Measurements from ENCODE around the gene U2AF1L4.

Gene U2AF1L4

DNA sequence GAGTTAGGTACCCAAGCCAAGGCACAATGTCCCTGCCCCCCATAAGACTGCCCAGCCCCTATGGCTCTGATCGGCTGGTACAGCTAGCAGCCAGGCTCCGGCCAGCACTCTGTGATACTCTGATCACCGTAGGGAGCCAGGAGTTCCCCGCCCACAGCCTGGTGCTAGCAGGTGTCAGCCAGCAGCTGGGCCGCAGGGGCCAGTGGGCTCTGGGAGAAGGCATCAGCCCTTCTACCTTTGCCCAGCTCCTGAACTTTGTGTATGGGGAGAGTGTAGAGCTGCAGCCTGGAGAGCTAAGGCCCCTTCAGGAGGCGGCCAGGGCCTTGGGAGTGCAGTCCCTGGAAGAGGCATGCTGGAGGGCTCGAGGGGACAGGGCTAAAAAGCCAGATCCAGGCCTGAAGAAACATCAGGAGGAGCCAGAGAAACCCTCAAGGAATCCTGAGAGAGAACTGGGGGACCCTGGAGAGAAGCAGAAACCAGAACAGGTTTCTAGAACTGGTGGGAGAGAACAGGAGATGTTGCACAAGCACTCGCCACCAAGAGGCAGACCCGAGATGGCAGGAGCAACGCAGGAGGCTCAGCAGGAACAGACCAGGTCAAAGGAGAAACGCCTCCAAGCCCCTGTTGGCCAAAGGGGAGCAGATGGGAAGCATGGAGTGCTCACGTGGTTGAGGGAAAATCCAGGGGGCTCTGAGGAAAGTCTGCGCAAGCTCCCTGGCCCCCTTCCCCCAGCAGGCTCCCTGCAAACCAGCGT is 30.4 kb downstream of the U2AF1L4 start:
- in situ Hi-C loops (cut with MboI; ENCODE audit: low sequenced_read_pairs): no loop called here

DNA sequence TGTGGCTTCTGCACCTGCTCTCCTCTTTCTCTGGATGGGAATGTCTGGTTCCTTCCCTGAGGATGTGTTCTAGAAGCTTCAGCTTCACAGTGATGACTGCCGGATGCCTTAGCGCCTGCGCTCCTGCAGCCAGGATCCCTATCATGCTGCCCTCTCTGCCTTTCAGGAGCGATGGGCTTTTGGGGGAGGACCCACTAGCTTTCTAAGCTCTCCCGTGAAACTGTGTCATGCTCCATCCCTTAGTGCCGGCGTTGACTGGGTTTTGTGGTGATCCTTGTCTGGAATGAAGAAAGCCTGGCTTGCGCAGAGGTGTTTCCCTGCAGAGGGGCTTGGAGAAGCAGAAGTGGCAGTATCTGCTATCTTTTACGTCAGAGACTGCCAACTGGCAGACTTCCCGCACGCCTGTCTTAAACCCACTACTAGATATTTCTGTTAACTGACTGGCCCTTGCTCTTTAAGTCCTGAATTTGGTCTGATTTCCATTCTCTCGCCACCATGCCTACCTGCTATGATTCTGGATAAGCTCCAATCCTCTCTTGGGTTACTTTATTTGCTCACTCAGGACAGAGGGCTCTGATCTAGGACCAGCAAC is 31.2 kb downstream of the U2AF1L4 start:
- in situ Hi-C loops (cut with MboI; ENCODE audit: low sequenced_read_pairs): no loop called here

DNA sequence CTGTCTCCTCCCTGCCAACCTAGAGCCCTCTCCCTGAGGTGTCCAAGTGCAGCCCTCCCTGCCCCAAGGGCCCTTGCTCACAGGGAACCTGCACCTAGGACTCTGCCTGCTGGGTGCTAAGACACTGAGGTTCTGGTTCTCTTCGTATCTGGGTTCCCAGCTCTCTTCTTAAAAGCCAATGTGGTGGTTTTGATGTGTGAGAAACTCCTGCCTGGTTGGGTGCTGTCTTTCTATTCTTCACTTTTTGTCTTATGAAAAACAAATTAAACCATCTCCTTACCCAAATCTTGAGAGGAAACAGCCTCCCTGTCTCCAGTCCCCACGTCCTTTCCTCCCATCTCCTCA is 31.7 kb downstream of the U2AF1L4 start:
- in situ Hi-C loops (cut with MboI; ENCODE audit: low sequenced_read_pairs): no loop called here

DNA sequence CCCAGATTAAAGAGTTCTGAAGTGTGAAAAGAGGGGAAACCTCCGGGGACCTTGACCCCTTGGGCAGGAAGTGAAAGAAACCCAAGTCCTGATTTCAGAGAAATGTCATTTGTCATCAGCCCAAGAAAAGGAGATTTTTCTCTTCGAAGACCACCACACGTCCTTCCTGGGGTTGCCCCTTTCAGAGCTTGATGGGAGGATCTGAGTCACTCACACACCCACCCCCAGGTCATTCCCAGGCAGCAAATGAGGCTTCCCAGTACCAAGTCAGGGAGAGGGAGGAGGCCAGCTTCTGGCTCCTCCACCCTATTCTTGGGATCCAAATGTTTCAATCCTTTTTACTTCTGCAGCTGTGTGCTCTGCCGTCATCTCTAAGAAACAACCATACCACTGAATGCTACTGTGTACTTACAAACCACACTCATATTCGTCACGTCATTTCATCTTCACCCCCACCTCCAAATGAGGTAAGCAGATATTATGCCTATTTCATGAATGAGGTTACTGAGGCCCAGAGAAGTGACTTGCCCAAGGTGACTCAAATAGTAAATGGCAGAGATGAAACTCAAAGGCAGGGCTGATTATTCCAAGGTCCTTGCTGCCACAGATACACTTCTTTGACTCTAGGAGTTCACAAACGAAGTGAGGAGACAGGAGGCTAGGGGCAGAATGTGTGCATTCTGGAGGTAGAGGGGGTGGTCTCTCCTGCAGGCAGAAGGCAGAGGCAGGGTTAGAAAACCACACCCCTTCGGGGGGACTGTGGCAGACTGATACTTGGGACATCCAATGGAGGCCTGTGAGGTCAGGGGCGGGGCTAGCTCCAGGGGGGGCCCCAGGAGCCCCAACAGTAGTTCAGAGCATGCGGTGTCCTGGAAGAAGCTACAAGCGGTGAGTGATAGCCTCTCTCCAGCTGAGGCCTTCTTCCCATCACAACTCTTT is 32.4 kb downstream of the U2AF1L4 start:
- in situ Hi-C loops (cut with MboI; ENCODE audit: low sequenced_read_pairs): no loop called here

DNA sequence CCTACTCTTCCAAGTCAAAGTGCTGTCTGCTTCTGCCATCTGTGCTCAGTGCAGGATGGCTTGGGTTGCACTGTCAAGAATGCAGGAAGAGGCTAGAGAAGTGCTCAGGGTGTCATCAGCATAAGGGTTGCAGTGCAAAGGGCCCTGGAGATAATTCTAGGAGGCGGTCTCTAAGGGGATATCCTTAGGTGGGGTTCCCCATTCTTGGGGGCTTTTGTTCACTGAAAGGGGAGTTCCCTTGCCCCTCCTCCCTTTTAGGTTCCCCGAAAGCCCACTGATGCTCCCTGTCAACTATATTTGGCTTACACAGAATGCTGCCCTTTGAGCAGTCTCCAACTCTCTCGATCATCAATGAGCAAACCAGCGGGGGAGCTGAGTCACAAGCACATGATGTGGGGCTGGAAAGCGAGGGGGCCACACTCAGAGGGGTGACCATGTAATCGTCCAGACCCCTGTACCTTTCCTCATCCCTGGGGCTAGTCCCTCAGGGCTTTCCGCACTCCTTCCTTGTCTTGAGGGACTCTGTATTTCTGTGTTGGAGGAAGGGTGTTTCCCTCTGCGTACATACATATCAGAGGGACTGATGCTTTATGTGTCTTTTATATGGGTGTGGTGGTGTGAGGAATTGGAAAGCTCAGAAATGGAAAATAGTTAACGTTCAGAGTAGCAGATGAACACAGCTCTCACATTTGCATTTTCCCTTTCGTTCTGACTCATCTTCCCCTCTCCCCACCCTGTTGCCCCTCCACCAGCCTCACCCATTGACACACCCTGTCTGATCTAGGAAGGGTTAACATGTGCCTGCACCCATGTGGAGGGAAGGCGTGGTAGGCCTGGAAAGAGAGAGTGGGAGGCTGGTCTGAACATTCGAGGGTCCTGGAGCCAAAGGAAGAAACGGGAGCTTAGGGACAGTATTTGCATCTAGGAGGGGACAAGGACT is 34.2 kb downstream of the U2AF1L4 start:
- in situ Hi-C loops (cut with MboI; ENCODE audit: low sequenced_read_pairs): no loop called here

DNA sequence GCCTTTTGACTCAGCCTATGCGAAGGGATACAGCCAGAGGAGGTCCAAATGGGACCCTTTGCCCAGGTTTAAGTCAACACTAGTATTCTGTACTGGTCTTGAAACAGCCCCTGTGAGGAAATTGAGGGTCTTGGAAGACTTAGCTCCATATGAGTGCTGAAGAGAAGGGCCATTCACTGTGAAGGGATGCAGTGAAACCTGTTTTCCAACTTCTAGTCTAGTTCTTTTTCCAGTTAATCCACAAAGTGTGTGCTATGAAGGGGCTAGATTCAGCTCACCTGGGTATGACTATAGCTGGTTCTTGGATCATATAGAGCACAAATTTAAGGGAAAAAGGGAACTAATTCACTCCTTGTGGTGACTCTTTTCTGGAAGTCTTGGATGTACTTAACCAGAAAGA is 36.8 kb downstream of the U2AF1L4 start:
- in situ Hi-C loops (cut with MboI; ENCODE audit: low sequenced_read_pairs): no loop called here

DNA sequence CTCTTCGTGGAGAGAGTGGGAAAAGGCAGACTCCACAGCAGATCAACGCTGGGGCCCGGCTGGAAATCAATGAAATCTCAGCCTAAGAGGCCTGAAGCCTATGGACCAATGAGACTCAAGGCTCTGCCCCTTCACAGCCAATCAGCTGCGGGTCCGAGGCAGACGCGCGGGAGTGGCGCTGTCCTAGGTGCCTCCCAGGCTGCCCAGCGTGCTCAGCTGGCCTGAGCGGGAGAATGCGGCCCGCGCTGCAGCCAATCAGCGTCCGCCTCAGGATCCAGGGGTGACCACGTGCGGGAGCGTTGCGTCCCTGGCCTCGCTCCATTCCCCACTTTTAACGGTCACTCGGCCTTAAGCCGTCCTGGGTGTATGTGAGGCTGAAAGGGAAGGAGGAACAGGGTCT is 41.0 kb downstream of the U2AF1L4 start, which contains the start of gene ZBTB32:
ZBTB32 (plus strand) TSS at position 341 of the 400 bp plus-strand sequence. CDS start 10,069 bp downstream, outside the sequence.
- in situ Hi-C loops (cut with MboI; ENCODE audit: low sequenced_read_pairs): no loop called here

DNA sequence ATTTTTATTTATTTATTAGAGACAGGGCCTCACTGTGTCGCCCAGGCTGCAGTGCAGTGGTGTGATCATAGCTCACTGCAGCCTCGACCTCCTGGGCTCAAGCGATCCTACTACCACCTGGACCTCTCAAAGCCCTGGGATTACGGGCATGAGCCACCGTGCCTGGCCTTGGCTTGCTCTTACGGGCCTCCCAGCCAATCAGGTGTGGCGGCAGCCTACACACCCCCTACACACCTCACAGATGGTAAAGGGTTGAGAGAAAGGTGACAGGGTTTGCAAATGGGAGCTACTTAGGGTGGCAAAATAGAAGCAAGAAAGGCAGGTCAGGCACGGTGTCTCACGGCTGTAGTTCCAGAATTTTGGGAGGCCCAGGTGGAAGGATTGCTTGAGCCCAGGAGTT is 41.9 kb downstream of the U2AF1L4 start:
- in situ Hi-C loops (cut with MboI; ENCODE audit: low sequenced_read_pairs): no loop called here

DNA sequence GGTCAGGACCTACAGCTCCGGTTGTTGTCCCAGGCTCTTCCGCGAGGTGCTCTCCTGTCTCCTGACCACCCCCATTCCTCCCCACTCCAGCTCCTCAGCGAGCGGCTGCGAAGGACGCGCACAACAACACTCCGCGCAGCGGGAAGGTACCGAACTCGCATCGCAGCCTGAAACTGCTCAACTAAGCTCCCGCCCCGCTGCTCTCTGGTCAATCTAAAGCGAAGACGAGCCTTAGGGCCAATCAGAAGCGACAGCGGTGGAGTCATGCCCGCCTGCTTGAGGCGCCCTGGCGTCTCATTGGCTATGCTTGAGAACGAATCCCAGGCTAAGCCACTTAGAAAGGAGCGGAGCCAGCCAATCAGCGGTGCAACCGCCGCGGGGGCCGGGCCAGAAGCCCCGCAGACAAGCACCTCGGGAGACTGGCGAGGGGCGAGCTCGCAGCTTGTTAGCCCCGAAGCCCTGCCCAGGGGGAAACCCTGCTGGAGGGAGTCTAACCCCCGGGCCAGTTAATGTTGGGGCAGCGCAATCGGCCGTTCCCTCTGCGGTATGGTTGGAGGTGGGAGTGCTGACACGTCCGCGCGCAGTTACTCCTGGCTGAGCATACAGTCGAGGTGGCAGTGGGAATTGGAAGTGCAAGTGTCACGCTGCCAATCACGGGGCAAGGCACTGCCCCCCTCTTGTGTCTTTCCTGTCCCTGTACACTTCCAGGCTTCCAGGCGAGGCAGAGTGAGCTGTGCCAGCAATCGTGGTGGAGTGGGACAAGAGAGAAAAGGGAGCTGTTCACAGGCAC is 42.8 kb downstream of the U2AF1L4 start:
- in situ Hi-C loops (cut with MboI; ENCODE audit: low sequenced_read_pairs): no loop called here

DNA sequence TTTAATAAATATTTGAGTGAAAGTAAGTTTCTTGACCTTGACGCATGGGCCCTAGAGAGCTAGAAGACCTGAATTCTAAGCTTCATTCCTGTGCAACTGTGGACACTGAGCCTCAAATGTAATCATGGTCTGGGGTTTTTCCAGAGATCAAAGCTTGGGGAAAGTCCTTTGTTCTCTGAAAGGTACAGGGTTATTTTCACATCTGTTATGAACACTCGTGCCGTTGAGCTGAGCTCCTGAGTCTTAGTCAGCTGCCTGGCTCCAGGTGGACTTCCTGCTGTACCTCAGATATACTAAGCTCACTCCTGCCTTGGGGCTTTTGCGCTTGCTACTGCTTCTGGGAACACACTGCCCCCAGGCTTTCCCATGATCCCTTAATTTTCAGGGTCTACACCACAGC is 48.4 kb downstream of the U2AF1L4 start:
- in situ Hi-C loops (cut with MboI; ENCODE audit: low sequenced_read_pairs): no loop called here

DNA sequence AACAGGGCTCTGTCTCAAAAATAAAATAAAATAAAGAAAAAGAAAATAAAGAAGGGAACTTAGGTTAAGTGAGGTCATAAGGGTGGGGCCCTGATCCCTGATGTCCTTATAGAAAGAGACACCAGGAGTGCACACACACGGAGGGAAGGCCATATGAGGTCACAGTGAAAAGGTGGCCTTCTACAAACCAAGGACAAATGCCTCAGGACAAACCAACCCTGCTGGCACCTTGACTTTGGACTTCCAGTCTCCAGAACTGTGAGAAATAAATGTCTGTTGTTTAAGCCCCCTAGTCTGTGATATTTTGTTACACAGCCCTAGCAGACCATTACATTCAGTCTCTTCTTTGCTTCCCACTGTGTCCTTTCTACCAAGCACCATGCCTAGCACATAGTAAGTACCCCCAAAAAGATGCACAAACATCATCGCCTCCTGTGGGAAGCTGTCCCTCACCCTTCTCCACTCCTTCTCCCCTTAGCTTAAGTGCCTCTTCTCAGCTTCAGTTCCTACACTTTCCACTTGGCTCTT is 49.3 kb downstream of the U2AF1L4 start:
- in situ Hi-C loops (cut with MboI; ENCODE audit: low sequenced_read_pairs): no loop called here

DNA sequence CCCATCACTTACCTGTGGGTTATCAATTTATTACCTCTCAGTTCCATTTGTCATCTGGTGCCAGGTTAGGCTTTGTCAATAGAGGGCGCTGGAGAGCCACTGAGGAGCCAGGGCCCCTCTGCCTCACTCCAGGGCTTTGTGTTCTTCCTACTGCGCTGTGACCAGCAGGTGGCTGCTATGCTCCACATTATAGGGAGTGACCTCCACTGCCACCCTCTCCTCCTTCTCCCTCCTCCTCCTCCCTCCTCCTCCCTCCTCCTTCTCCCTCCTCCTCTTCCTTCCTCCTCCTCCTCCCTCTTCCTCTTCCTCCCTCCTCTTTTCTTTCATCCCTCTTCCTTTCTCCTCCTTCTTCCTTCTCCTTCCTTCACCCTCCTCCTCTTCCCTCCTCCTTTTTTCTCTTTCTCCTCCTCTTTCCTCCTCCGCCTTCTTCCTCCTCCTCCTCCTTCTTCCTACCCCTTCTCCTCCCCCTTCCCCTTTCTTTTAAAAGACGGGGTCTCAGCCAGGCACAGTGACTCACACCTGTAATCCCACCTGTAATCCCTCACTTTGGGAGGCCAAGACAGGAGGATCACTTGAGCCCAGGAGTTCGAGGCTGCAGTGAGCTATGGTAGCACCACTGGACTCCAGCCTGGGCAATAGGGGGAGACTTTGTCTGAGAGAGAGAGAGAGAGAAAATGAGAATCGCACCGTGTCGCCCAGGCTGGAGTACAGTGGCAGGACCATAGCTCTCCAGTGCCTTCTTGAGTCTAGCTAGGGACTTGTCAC is 51.2 kb downstream of the U2AF1L4 start:
- in situ Hi-C loops (cut with MboI; ENCODE audit: low sequenced_read_pairs): no loop called here

DNA sequence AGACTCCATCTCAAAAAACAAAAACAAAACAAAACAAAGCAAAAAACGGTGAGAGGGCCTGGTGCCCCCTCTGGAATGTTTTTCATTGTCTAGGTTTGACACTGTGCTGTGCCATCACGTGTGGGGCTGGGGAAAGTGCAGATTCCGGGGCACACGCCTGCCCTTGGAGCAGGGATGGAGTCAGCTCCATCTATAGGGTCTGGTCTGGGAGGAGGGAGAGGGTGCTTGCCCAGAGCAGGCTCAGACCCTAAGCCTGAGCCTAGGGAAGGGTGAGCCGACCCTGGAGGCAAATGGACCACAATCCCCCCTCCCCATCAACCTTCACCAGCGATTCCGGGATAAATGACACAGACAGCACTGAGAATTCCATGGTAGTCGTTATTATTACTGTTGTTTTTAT is 51.8 kb downstream of the U2AF1L4 start:
- in situ Hi-C loops (cut with MboI; ENCODE audit: low sequenced_read_pairs): no loop called here

Data from hTERT RPE-1 (cell line).